NCI-H2227 (cell line): Measurements from ENCODE around the gene MAGEB6.
"Not testable (repeated sequence)": the region's sequence is repeated elsewhere in the genome, so short reads cannot be mapped to it uniquely, and the experiment has no call there.

Experiments used
- DNase-seq: peaks from one replicate; lab custom pipeline; 2025; ENCODE audit not compliant: unreplicated experiment; lab: John Stamatoyannopoulos, UW

The MAGEB6 gene, protein sequence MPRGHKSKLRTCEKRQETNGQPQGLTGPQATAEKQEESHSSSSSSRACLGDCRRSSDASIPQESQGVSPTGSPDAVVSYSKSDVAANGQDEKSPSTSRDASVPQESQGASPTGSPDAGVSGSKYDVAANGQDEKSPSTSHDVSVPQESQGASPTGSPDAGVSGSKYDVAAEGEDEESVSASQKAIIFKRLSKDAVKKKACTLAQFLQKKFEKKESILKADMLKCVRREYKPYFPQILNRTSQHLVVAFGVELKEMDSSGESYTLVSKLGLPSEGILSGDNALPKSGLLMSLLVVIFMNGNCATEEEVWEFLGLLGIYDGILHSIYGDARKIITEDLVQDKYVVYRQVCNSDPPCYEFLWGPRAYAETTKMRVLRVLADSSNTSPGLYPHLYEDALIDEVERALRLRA

DNA sequence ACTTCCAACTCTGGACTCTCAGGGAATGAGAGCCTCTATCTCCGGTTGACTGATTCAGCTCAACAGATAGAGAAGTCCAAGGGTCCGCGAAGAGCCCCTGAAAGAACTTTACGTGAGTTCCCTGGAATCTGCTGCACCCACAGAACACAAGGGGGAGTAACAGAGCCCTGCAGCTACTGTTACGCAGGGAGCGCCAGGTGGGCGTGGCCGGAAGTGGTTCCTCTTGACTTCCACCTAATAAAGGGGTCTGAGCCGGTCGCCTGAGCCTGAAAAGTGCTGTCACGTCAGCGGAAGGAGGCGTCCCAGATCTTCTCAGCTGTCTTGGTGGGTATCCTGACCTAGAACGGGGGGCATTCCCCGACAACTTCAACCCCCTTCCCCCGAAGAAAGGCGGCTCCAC is at the start of gene MAGEB6:
MAGEB6 (plus strand) TSS at position 237 of the 400 bp plus-strand sequence. CDS start 1,407 bp downstream, outside the sequence.
- DNase-seq = no peak

- no peak for DNase-seq
Measured at GRCh38 chrX:26146024-26146423, 46.2 kb upstream of the MAGEB6 start.

- no peak for DNase-seq
Measured at GRCh38 chrX:26160301-26160700, 31.9 kb upstream of the MAGEB6 start, which contains the start of gene MAGEB6B. MAGEB6B (plus strand) TSS chrX:26160601; CDS start chrX:26160601, 0 bp downstream.

- DNase-seq = no peak
Measured at GRCh38 chrX:26203561-26203960, 11.3 kb downstream of the MAGEB6 start.

- DNase-seq = not testable (repeated sequence)
Measured at GRCh38 chrX:26204717-26205116, 12.5 kb downstream of the MAGEB6 start.

DNA sequence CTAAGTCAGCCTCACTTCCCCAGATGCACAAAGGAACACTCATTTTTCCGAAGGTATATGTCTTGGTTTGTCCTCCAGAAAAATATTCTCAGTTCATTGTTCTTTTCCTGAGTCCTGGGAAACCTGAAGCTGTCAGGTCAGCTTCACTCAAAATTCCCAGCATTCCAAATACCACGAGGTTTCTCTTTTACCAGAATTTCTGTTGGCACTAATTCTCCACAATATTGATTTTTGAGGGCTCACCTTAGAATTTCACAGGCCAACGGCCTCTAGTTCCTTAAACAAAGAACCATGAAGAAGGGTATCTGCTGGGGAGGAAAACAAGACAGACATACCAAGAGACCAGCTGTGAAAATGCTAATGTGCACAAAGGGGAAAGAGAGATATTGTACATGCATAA is 15.8 kb downstream of the MAGEB6 start:
- no peak for DNase-seq

GRCh38 chrX:26215869-26216268 is 23.6 kb downstream of the MAGEB6 start, which contains the start of gene MAGEB5:
MAGEB5 (plus strand) TSS chrX:26216169; CDS start chrX:26217302, 1,133 bp downstream.
- DNase-seq = no peak

DNA sequence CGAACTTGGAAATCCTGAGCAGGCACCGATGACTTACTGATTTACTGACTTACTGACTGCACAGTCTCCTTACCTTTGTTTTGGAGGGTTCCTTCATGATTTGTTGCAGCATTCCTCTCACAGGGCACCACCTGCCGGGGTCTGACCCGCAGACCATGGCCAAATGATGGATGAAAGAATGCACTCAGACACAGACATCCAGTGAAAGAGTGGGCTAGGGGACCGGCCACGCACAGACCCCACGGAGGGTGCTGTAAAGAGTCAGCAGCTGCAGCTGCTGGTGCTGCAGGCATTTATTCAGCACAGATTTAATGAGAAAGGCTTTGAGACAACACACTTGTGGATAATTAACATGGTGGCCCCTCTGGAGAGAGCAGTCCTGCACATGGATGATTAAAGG is 27.1 kb downstream of the MAGEB6 start:
- no peak for DNase-seq

- DNase-seq = no peak
Measured at GRCh38 chrX:26234177-26234576, 41.9 kb downstream of the MAGEB6 start.
